GM18499 (cell line): Measurements from ENCODE around the gene SBF1.
"Not testable (repeated sequence)": the region's sequence is repeated elsewhere in the genome, so short reads cannot be mapped to it uniquely, and the experiment has no call there.

Source experiments
- ATAC-seq: cut with Tn5 transposase; IDR thresholded peaks from one replicate; pipeline ENCODE4 v1.9.1; 2021; ENCODE audit warnings: moderate number of reproducible peaks; ENCODE audit not compliant: insufficient read depth, unreplicated experiment

The SBF1 gene

GRCh38 chr22:50436015-50436830 lies 38.6 kb downstream of the SBF1 start:
- ATAC-seq: no peak

DNA sequence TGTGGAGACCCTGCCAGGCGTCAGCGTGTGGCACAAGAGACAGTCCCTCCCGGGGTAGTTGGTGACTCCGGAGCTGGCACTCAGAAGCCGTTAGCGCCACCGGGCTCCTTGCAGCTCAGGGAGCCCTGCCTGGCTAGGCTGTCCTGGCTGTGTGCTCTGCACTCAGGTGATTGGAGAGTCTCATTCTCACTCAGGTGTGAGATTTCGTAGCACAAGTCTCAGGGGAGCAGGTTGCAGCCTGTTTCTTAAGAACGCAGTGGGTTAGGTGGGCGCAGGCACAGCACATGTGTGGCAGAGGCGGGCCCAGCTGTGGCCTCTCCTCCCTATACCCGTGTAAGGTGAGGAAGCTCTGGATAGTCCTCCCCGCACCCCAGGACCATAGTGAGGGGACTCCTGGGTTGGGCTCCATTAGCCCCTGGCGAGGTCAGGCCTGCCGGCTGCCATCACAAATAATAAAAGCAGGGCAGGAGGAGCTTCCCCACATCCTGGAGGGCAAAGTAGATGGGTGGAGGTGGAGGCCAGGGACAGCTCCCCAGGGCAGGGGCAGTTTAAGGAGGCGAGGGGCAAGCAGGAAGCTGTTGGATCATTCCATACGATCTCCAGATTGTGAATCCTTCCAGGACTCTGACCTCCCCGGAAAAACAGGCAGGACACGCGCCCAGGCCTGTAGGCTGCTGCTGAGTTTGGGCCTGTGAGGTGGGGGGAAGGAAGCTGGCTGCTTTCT lies 39.4 kb downstream of the SBF1 start:
- no peak for ATAC-seq

DNA sequence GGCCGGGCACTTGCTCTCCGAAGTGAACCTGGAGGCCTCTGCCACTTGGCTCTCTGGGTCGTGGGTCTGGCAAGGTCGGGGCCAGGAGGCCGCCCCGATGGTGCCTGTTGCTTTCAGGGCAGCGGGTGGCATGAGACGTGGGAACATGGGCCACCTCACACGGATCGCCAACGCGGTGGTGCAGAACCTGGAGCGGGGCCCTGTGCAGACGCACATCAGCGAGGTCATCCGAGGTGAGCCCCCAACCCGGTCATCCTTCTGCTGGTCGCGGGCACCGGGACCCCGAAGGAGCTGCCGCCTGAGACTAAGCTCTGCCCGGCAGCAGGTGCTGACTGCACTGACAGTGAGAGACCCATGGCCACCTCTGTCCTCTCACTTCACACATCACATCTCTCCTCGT lies 40.0 kb downstream of the SBF1 start:
- ATAC-seq: no peak

DNA sequence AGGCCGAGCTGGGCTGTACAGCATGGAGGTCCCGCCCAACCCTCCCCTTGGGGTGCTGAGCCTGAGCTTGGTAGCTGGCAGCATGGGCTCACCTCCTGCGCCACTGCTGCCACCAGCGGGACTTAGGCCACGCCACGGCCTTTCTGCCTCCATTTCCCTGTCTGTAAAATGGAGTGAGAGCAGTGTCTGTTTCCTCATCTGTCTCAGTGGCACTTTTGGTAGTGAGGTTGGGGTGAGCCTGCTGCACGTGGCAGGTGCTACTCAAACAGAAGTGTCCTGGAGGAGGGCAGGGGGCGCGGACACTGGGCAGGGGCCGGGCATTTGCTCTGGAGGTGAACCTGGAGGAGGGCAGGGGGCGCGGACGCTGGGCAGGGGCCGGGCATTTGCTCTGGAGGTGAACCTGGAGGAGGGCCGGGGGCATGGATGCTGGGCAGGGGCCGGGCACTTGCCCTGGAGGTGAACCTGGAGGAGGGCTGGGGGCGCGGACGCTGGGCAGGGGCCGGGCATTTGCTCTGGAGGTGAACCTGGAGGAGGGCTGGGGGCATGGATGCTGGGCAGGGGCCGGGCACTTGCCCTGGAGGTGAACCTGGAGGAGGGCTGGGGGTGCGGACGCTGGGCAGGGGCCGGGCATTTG lies 41.8 kb downstream of the SBF1 start:
- ATAC-seq: not testable (repeated sequence)

- ATAC-seq: no peak
Measured at GRCh38 chr22:50432131-50432876, 42.5 kb downstream of the SBF1 start.

GRCh38 chr22:50425179-50425916 lies 49.5 kb downstream of the SBF1 start:
- no peak for ATAC-seq

DNA sequence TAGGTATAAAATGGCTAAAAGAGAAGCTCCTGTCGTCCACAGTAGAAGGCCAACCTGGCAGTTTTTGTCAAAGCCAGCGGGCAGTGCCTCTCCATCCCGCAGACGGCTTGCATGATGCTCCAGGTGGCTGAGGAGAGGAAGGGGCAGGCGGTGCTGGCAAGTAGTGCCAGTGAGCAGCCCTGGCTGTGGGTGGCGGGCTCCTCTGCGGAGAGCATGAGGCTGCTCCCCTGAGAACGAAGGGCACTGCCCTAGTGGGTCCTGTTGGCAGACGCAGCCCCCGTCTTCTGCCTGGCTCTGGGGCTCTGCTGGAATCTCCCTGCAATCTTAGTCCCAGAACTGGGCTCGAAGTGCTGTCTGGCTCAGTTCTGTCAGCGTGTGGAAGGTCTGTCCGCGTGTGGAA lies 50.9 kb downstream of the SBF1 start:
- ATAC-seq: no peak

DNA sequence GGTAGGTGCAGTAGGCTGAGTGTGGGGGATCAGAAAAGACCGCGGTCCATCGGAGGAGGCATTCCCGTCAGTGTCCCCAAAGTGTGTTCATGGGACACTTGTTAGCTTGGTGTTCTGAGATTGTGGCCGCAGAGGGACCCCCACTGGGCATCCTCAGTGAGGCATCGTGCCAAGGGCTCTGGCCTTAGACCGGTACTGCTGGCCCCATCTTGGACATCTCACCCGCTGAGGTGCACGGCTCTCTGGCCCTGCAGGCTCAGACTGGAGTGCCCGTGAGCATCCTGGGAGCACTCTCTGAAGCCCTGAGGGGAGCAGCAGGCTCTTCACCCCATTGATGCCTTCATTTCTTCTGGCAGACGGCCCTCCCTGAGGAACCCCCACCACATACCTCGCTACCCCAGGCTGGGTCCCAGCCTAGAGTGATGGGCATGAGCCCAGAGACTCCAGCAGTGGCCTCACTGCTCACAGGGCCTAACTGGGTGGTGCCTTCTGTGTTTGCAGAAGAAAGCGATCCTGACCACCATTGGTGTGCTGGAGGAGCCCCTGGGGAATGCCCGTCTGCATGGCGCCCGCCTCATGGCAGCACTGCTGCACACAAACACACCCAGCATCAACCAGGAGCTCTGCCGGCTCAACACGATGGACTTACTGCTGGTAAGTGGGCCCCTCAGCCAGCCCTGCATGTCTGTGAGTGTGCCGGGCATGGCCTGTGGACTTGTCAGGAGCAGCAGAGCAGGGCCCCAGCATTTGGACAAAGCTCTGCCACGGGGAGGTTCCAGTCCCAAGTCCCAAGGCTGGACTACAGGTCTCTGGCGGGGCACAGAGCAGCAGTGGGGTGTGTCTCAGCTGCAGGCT lies 51.6 kb downstream of the SBF1 start:
- no peak for ATAC-seq

- no peak for ATAC-seq
Measured at GRCh38 chr22:50422046-50422445, 52.8 kb downstream of the SBF1 start.

- no peak for ATAC-seq
Measured at GRCh38 chr22:50420581-50420980, 54.3 kb downstream of the SBF1 start.

GRCh38 chr22:50420015-50420414 lies 54.8 kb downstream of the SBF1 start:
- ATAC-seq: no peak

- ATAC-seq: no peak
Measured at GRCh38 chr22:50419116-50419515, 55.7 kb downstream of the SBF1 start.

DNA sequence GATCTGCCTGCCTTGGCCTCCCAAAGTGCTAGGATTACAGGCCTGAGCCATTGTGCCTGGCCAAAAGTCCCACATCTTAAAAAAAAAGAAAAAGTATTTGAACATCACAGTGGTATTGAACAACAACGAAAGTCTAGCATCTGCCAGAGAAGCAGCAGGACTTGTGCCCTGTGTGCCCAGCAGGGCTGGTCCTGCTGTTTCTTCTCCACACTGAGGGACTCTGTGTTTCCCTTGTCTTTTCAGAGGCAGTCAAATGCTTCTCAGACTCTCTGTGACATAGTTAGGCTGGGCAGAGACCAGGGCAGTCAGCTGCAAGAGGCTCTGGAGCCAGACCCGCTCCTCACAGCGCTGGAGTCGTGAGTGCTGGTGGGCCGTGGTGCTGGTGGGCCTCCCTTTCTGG lies 56.2 kb downstream of the SBF1 start:
- ATAC-seq: no peak

DNA sequence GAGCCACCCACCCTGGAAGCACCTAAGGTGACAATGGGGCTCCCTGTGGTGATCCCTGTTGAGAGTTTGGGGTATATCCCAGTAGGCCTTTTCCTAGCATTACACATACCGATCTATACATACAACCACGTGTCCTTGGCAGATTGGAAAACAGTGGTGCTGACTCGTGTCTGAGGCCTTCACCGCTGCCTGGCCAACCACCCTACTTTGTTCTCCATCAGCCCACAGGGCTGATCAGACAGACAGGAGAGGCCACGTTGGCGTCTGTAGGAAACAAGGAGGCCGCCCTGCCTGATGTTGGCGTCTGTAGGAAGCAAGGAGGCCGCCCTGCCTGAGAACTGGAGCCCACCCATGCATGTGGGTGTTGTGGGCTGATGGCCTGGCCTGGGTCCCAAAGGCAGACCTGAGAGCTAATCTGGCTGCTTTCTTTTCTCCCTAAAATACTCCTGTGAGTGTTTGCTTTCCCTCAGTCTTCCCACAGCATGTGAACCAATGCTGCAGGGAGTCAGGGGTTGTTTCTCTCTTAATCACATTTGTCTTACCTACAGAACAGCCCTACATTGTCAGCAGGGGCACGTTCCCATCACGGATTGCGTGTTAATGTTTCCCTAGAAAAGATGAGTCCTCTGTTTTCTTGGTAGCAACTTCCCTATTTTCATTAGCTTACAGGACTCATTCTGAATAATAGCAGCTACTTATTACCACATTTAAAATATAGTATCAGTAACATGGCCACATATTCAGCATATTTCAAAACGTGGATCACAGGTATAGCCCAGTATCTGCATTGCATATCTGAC lies 57.2 kb downstream of the SBF1 start:
- ATAC-seq: no peak

GRCh38 chr22:50416996-50417395 lies 57.8 kb downstream of the SBF1 start:
- no peak for ATAC-seq

- no peak for ATAC-seq
Measured at GRCh38 chr22:50415426-50415825, 59.4 kb downstream of the SBF1 start.

DNA sequence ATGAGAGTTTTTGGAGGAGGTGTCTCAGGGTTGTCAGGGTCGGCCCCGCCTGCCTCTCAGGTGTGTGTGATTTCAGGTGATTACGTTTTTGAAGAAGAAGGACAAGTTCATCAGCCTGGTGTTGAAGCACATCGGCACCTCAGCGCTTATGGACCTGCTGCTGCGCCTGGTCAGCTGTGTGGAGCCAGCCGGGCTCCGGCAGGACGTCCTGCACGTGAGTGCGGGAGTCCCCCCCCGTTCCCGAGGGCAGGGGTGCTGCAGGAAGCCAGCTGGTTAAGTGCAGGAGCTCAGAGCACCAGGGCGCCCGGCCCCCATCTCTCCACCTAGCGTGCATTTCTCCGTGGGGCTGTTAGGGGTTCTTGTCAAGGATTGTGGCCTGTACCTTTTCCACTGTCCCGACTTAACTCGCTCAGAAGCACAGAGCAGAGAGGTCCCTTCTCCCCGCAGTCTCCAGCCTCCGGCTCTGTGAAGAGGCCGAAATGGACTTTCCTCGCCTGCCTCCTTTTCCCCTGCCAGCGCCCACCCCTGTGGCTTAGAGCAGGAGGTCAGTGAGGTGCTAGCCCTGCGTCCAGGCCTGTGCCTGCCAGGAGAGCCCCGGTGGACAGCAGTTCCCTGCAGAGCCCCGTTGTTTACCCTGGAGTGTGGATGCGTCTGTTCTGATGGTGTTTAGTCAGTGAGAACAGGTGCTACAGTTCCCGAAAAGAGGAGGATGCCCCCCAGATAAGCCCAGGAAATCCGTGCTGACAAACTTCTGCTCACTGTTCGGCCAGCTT lies 60.2 kb downstream of the SBF1 start:
- no peak for ATAC-seq

GRCh38 chr22:50408954-50409353 lies 65.9 kb downstream of the SBF1 start:
- not testable (repeated sequence) for ATAC-seq
